ENCODE data around the gene TRIM68.
A peak's percentile ranks its signal among the peaks of the same experiment; 100 is the strongest.

TRIM68 gene

GRCh38 chr11:4606231-4607015 is 1.6 kb downstream of the TRIM68 start:
- DNase-seq: peak; percentile 25

GRCh38 chr11:4605057-4605456 is 3.0 kb downstream of the TRIM68 start:
- DNase-seq: no peak

GRCh38 chr11:4593739-4594138 is 14.3 kb downstream of the TRIM68 start, which contains the start of gene OR52I1:
Gene OR52I1, plus strand, starts transcription at chr11:4594039. Its CDS starts 0 bp downstream, at chr11:4594039.
- DNase-seq: no peak

- no peak for DNase-seq
Measured at GRCh38 chr11:4589017-4589416, 19.0 kb downstream of the TRIM68 start.

- no peak for DNase-seq
Measured at GRCh38 chr11:4581443-4581842, 26.6 kb downstream of the TRIM68 start, which contains the start of gene OR52I2. Gene OR52I2, plus strand, starts transcription at chr11:4581743.

GRCh38 chr11:4580124-4580523 is 27.9 kb downstream of the TRIM68 start:
- no peak for DNase-seq

GRCh38 chr11:4578624-4579023 is 29.4 kb downstream of the TRIM68 start:
- DNase-seq: no peak

GRCh38 chr11:4577761-4578160 is 30.3 kb downstream of the TRIM68 start:
- no peak for DNase-seq

GRCh38 chr11:4576880-4577279 is 31.2 kb downstream of the TRIM68 start:
- no peak for DNase-seq

GRCh38 chr11:4569075-4569474 is 39.0 kb downstream of the TRIM68 start:
- DNase-seq: no peak

GRCh38 chr11:4565371-4565770 is 42.7 kb downstream of the TRIM68 start:
- DNase-seq: no peak

- DNase-seq: no peak
Measured at GRCh38 chr11:4560467-4560866, 47.6 kb downstream of the TRIM68 start.

GRCh38 chr11:4559527-4560440 is 48.2 kb downstream of the TRIM68 start:
- no peak for DNase-seq

- no peak for DNase-seq
Measured at GRCh38 chr11:4551346-4551979, 56.6 kb downstream of the TRIM68 start.
